Sigmoid colon (tissue), 3 donors: Measurements from ENCODE around the gene SERTM1.

ENCODE experiments used
- POLR2A ChIP-seq, 2 donors: fragments of 450-650 bp; IDR thresholded peaks; one replicate each; pipeline ENCODE4 v1.6.1; 2016; ENCODE audit warnings: antibody characterized with exemption in 2 of 2, mild to moderate bottlenecking in 2 of 2, moderate library complexity in 2 of 2
- TF ChIP-seq, protein P1 (sequence below), 4 experiments: fragments of 450-650 bp in 3 of 4; fragments of 200-600 bp in 1 of 4; IDR thresholded peaks; one replicate each; pipeline ENCODE4 v1.5.1; 2016 to 2019; ENCODE audit warnings: antibody characterized with exemption in 4 of 4, mild to moderate bottlenecking in 3 of 4, moderate library complexity in 2 of 4

GRCh38 chr13:36746051-36746450 is 72.2 kb downstream of the SERTM1 start:
- TF ChIP-seq, protein P1, sequence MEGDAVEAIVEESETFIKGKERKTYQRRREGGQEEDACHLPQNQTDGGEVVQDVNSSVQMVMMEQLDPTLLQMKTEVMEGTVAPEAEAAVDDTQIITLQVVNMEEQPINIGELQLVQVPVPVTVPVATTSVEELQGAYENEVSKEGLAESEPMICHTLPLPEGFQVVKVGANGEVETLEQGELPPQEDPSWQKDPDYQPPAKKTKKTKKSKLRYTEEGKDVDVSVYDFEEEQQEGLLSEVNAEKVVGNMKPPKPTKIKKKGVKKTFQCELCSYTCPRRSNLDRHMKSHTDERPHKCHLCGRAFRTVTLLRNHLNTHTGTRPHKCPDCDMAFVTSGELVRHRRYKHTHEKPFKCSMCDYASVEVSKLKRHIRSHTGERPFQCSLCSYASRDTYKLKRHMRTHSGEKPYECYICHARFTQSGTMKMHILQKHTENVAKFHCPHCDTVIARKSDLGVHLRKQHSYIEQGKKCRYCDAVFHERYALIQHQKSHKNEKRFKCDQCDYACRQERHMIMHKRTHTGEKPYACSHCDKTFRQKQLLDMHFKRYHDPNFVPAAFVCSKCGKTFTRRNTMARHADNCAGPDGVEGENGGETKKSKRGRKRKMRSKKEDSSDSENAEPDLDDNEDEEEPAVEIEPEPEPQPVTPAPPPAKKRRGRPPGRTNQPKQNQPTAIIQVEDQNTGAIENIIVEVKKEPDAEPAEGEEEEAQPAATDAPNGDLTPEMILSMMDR (IDR thresholded peaks at IDR 0.05): no peak
- TF ChIP-seq POLR2A (IDR thresholded peaks at IDR 0.05): no peak
